WI38 (cell line): ENCODE data around the gene NMB.
"Not testable (repeated sequence)": the region's sequence is repeated elsewhere in the genome, so short reads cannot be mapped to it uniquely, and the experiment has no call there.

Experiments used
- H3K4me3 ChIP-seq: 2 replicates; pipeline ENCODE4 v1.5.1; 2011; ENCODE audit warnings: low read depth, mild to moderate bottlenecking, control low read depth, low read length
- TF ChIP-seq, protein P1 (sequence below): IDR thresholded peaks from 2 replicates; pipeline ENCODE4 v1.5.1; 2012; ENCODE audit warnings: low read depth, mild to moderate bottlenecking, control low read depth, low read length

The NMB gene

DNA sequence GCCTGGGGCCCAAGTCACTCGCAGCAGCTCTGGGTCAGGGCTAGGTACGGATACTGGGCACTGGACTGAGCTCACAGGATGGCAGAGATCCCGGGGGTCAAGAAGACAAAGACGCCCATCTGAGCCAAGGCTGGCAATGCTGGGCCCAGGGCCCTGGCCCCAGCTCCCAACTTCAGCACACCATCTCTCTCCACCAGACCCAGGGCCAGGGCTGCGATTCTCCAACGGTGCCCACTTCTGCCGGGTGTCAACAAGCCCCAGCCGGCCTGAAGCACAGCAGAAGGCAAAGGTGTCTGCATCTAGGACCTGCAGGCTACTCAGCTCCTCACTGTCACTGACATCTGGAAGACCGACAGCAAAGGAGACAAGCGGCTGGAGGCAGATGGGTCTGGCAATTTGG lies 12.5 kb downstream of the NMB start:
- H3K4me3 ChIP-seq: no peak overlapping the region
- TF ChIP-seq, protein P1, sequence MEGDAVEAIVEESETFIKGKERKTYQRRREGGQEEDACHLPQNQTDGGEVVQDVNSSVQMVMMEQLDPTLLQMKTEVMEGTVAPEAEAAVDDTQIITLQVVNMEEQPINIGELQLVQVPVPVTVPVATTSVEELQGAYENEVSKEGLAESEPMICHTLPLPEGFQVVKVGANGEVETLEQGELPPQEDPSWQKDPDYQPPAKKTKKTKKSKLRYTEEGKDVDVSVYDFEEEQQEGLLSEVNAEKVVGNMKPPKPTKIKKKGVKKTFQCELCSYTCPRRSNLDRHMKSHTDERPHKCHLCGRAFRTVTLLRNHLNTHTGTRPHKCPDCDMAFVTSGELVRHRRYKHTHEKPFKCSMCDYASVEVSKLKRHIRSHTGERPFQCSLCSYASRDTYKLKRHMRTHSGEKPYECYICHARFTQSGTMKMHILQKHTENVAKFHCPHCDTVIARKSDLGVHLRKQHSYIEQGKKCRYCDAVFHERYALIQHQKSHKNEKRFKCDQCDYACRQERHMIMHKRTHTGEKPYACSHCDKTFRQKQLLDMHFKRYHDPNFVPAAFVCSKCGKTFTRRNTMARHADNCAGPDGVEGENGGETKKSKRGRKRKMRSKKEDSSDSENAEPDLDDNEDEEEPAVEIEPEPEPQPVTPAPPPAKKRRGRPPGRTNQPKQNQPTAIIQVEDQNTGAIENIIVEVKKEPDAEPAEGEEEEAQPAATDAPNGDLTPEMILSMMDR: no peak

DNA sequence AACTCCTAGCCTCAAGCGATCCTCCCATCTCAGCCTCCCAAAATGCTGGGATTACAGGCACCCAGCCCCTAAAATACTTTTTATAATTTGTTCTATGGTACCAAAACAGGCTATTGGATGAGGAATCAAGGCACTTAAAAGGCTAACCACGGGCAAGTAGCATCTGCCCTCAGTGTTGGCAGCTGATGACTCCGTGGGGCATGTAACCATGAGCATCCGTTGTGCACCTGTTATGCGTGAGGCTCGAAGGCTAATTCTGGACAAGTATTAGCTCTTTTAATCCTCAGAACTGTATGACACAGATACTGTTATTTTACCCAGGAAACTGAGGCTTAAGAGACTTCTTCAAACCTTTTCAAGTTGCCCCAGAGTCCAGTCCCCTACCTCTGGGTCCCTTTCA lies 14.2 kb downstream of the NMB start:
- TF ChIP-seq, protein P1: no peak
- no peak overlapping the region for H3K4me3 ChIP-seq

DNA sequence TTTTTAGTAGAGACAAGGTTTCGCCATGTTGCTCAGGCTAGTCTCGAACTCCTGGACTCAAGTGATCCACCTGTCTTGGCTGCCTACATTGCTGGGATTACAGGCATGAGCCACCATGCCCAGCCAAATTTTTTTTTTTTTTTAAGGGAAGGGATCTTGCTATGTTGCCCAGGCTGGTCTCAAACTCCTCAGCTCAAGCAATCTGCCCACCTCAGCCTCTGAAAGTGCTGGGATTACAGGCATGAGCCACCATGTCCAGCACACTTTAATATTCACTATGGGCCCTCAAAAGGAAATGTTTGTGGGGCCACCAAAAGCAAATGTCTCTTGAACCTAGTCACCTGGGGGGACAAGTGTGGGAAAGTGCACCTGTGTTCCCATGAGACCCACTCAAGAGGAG lies 15.4 kb downstream of the NMB start:
- not testable (repeated sequence) for H3K4me3 ChIP-seq

DNA sequence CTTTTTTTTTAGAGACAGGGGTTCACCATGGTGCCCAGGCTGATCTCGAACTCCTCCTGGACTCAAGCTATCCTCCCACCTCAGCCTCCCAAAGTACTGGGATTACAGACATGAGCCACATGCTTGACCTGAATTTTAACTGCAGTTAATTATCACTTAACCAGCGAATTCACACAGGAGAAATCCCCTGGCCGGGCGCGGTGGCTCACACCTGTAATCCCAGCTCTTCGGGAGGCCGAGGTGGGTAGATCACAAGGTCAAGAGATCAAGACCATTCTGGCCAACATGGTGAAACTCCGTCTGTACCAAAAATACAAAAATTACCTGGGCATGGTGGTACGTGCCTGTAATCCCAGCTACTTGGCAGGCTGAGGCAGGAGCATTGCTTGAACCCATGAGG lies 16.1 kb downstream of the NMB start:
- H3K4me3 ChIP-seq: not testable (repeated sequence)

DNA sequence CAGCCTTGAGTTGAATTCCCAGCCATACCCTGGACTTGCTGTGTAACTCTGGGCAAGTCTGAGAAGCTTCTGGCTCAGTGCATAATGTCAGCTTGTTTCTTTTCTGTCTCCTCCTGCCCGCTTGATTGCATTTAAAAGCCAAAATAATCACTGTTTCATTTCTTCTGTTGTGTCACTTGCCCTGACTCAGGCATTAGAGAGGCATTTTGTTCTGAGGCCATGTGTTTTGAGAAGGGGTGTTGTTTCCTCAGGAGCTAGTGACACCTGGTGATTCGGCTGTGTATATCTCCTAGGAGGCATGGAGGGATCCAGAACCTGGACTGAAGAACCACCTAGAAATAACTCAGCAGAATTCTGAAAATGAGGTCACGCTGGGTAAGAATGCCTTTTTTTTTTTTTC lies 19.9 kb downstream of the NMB start:
- H3K4me3 ChIP-seq: no peak overlapping the region
- TF ChIP-seq, protein P1: no peak

DNA sequence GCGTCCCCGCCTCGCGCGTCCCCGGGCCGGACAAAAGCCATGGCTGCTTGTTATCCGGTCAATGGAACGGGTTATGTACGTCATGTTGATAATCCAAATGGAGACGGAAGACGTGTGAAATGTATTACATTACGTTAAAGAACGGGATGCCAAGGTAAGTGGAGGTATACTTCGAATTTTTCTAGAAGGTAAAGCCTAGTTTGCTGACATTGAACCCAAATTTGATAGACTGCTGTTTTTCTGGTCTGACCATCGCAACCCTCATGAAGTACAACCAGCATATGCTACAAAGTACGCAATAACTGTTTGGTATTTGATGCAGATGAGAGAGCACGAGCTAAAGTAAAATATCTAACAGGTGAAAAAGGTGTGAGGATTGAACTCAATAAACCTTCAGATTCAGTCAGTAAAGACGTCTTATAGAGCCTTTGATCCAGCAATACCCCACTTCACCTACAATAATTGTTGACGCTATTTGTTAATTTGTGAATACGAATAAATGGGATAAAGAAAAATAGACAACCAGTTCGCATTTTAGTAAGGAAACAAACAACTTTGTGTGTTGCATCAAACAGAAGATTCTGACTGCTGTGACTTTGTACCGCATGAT lies 23.7 kb downstream of the NMB start:
- TF ChIP-seq, protein P1: no peak
- peak overlapping the region; percentile 61 for H3K4me3 ChIP-seq

DNA sequence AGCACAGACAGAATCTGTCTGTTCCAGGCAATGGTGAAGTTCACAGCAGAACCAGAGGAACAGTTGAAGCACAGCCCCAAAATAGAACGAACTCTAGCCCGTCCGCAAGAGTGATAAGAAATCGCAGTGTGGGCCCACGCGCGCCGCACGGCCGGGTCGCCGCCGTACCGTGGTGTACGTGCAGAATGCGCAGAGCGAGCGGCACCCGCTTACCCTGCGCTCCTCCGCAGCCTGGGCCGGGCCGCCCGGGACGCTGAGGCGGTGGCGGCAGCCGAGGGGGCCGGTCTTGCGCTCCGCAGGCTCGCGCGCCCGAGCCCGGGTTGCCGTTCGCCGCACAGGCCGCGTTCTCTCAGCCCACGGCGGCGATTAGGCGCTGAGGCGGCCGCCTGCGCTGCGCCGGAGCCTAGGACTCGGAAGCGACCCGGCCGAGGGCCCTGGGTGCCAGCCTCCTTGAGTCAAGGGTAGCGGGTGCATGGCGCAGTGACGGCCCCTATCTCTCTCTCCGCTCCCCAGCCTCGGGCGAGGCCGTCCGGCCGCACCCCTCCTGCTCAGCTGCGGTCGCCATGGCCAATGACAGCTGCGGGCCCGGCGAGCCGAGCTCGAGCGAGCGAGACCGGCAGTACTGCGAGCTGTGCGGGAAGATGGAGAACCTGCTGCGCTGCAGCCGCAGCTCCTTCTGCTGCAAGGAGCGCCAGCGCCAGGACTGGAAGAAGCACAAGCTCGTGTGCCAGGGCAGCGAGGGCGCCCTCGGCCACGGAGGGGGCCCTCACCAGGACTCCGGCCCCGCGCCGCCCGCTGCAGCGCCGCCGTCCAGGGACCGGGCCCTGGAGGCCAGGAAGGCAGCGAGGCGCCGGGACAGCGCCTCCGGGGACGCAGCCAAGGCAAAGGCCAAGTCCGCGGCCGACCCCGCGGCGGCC lies 24.4 kb downstream of the NMB start:
- H3K4me3 ChIP-seq: peak overlapping the region; percentile 61
- TF ChIP-seq, protein P1: no peak

DNA sequence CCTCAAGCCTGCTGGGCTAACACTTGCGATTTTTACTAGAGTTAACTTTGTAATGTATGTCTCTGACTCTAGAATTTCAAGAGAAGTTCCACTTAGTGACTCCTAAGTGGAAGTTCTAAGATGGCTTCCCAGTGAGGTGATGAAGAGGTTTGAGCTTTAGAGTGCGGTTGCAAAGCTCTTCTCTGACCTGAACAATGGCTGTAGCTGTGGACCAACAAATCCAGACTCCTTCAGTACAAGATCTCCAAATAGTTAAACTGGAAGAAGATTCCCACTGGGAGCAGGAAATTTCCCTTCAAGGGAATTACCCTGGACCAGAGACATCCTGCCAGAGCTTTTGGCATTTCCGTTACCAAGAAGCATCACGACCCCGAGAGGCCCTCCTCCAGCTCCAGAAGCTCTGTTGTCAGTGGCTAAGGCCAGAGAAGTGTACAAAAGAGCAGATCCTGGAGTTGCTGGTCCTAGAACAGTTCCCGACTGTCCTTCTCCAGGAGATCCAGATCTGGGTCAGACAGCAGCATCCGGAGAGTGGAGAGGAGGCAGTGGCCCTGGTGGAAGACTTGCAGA lies 26.2 kb downstream of the NMB start:
- TF ChIP-seq, protein P1: no peak

More for the DNA sequence above, 26.2 kb downstream of the NMB start:
- H3K4me3 ChIP-seq: peak overlapping the region; percentile 75
